Fibroblast of villous mesenchyme (primary cell): ENCODE data around the gene TTC27. TPM values are rescaled to one million over a fixed set of nuclear protein-coding genes. Genes with fewer than 3 reads are reported as not detected.

Experiments used
- small RNA-seq: library from RNA; depleted of rRNA; stranded (forward); fragments of <200 nt; gene quantifications from one replicate; pipeline ENCODE3, GENCODE V24; 2012
- total RNA-seq: library from RNA; depleted of rRNA; stranded (reverse); fragments of >200 nt; gene quantifications from 2 replicates; pipeline ENCODE4 v1.2.3, GENCODE V29; 2012

The TTC27 gene
- total RNA-seq, 1 donor, result 32.4 TPM

Small RNAs within 50 kb of the gene (small RNA-seq; reads per million reads assigned to genes)
- gene MIR4765, result not detected
